Esophagus muscularis mucosa (tissue), 3 donors: ENCODE measurements around the gene KCTD5.

ENCODE experiments used
- POLR2AphosphoS5 ChIP-seq, 2 donors: sonication (generic); formaldehyde crosslinking; IDR thresholded peaks; one replicate each; pipeline ENCODE4 v1.6.1; 2017; ENCODE audit warnings: antibody characterized with exemption in 2 of 2
- TF ChIP-seq, protein P1 (sequence below), 3 experiments: fragments of 200-600 bp in 2 of 3; fragments of 450-650 bp in 1 of 3; sonication (generic) in 2 of 3; IDR thresholded peaks; one replicate each; pipeline ENCODE4 v1.5.1; 2017 to 2019; ENCODE audit warnings: antibody characterized with exemption in 3 of 3, mild to moderate bottlenecking in 2 of 3, moderate library complexity in 1 of 3

DNA sequence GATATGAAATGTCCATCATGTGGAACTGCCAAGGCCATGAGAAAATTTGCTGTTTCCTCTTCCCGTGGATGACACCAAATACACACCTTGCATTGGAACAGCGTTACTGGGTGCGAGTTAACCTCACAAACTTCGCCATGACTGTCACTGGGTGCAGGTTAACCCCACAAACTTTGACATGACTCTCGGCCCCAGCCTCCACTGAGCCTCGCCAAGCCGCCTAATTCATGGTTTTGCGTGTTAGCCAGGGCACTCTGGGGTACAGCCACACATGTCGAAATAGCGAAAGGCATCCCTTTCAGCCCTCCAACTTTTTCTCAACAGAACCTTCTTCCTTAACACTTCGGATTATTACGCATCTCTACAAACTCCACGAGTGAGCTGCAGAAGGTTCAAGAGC, 10.6 kb upstream of the KCTD5 start:
- TF ChIP-seq, protein P1, sequence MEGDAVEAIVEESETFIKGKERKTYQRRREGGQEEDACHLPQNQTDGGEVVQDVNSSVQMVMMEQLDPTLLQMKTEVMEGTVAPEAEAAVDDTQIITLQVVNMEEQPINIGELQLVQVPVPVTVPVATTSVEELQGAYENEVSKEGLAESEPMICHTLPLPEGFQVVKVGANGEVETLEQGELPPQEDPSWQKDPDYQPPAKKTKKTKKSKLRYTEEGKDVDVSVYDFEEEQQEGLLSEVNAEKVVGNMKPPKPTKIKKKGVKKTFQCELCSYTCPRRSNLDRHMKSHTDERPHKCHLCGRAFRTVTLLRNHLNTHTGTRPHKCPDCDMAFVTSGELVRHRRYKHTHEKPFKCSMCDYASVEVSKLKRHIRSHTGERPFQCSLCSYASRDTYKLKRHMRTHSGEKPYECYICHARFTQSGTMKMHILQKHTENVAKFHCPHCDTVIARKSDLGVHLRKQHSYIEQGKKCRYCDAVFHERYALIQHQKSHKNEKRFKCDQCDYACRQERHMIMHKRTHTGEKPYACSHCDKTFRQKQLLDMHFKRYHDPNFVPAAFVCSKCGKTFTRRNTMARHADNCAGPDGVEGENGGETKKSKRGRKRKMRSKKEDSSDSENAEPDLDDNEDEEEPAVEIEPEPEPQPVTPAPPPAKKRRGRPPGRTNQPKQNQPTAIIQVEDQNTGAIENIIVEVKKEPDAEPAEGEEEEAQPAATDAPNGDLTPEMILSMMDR (IDR thresholded peaks at IDR 0.05), result no peak
- no peak for TF ChIP-seq POLR2AphosphoS5 (IDR thresholded peaks at IDR 0.05)
